Hematopoietic multipotent progenitor cell treated with erythropoietin and hydrocortisone succinate and interleukin-3 and kit ligand, for 4 days (in vitro differentiated cells): Measurements from ENCODE around the gene IMMP1L.
A peak's percentile ranks its signal among the peaks of the same experiment; 100 is the strongest.

Source experiments
- DNase-seq: peaks from one replicate; pipeline ENCODE4 v3.0.0-alpha.2; 2015

IMMP1L gene

DNA sequence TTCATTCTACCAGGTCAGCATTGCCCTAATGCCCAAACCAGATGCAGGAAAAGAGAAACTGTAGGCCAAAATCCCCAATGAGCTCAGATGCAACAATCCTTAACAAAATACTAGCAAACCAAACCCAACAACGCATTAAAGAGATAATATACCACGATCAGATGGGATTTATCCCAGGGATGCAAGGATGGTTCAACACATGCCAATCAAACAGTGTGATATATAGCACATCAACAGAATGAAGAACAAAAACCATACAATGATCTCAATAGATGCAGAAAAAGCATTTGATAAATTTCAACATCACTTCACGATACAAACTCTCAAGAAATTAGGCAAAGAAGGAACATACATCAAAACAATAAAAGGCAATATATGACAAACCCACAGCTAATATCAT lies 45.0 kb downstream of the IMMP1L start:
- no peak for DNase-seq

DNA sequence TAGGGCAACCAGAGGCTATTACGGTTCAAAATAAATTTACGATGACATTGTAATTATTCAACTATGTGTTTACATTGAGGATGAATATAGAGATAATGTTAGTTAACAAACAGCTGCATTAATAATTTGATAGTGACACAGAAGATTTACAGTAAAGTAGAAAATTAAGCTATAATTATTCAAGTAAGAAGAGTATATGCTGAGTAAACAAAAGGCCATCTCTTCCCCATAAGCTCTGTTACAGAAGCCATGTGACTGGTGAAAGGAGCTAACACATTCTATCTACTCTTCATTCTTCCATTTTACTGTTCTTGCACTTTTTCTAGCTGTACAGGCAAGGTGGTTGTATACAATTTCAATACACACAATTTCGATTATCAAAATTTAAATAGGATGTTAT lies 54.2 kb downstream of the IMMP1L start:
- DNase-seq: no peak

DNA sequence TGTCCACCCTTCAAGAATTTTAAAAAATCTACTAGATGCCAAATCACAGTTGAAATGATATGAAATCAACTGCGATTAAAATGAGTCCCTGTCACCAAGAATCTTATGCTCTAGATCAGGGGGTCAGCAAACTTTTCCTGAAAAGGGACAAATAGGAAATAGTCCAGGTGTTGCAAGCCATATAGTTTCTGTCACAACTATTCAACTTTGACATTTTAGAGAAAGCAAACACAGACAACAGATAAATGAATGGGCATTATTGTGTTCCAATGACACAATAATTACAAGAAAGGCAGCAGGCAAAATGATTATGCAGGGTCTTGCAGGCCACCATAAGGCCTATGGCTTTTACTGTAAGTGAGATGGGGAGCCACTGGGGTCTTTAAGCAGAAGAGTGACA lies 58.6 kb downstream of the IMMP1L start:
- no peak for DNase-seq

DNA sequence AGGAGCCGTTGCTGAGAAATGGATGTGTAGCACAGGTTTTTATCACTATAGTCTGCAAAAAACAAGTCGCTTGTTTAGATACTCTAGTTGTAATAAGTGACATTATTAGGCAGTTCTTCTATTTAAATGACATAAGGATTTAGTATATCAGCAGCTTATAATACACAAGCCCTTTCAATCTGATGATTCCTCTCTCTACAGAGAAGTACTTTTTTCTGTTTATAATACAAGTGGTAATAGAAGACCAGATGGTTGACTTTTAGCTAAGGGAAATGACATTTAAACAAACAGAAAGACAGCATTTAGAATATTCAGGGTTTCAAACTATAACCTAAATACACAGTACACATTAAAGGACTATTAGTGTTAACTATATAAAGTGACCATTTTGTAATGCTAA lies 60.4 kb downstream of the IMMP1L start:
- DNase-seq: no peak

DNA sequence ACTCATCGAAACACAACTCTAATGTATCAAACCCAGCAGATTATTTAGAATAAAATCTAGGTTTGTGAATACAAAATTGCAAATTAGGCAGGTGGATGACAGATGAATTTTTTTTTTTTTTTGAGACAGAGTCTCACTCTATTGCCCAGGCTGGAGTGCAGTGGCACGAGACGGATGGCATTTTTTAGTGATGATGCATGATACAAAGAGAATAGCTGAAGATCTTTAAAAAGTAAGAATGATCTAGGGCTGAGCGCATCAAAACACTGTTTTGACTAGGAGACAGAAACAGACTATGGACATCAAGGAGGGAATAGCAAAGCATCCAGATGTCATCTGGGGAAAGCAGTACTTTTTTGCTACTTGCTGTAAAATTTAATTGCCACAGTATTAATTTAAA lies 63.8 kb downstream of the IMMP1L start:
- DNase-seq: no peak

DNA sequence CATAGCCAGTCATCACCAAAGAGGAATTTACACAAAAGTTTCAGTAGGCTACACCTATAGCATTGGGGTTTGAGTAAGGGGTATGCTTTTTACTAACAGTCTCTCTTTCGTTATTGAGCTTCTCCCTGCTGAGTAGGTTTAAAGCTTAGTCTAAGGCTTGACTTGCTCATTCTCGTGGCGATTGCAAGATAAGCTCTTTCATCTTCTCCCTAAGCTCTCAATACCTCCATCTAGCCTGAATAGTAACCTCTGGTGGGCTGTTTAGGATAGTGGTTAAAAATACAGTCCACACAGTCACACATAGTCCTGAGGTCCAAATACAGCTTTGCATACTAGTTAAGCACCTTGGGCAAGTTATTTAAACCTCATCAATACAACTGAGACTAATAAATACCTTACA lies 65.6 kb downstream of the IMMP1L start:
- no peak for DNase-seq

DNA sequence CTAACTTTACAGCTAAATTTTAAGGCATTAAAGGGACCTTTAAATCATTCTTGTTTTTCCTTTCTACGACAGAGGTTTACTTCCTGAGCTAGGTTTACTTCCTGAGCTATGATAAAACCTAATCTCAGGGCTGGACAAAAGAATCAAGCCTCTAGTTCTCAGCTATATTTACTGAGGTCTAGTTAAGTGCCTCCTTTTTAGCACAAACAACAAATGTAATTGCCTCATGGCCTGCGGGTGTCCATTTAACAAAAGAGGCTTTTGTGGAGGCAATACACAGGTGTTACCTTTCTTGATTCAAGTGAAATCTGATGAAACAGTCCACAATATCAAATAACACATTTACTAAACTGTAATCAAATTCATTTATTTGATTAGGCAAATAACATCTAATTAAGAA lies 67.3 kb downstream of the IMMP1L start:
- DNase-seq: no peak

DNA sequence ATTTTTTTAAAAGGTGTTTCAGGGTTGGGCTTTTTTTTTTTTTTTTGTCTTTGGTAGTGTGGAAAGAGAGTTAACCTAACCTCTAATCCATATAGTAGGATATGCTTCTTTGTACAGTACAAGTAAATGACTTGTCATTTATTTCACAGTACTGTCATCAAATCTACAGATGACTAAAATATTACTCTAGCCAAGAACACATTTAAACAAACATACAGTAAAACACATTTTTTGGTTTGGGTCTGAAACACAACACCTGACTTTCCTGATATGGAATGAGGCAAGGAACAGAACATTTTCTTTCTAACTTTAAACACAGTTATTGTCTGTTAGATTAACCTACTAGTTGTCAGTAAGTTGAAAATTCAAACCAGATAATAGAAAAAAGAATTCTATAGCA lies 68.1 kb downstream of the IMMP1L start:
- no peak for DNase-seq

DNA sequence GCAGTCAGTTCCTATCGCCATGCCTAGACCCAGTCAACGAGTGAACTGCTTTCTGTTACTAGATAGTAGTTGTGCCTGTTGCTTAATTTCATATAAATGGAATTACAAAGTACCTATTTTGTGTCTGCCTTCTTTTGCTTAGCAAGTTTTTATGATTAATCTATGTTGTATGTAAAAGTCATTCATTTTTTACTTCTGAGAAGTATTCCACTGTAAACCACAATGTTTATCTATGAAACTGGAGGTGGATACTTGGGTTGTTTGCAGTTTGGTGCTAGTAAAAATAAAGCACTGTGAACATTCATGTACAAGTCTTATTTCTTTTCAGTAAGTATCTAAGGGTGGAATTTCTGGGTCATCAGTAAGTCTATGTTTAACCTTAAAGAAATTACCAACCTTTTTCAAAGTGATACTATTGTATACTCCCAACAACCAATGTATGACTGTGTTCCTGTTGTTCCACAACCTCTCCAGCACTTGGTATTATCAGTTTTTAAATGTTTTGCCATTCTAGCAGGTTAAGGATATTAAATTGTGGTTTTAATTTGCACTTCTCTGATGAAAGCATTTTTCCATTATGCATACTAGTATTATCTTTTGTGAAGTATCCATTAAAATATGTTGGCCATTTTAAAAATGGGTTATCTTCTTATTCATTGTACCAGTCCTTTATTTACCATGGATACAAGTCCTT lies 71.5 kb downstream of the IMMP1L start:
- DNase-seq: no peak

DNA sequence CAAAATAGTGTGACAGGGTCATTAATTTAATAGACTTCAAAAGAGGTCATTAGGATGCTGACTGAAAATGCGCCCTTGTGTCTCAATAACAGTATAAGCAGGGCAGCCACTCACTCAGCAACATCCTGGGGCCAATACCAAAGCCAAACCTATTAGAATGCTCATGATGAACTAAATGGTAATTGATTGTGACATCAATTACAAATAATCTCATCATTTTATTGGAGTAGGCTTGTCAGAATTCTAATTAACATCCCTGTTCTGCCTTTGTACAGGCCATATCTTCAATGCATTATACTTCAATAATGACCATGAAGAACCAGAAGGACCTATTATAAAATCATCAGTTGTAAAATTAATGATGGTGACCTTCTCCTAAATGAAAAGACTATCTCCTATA lies 75.6 kb downstream of the IMMP1L start:
- no peak for DNase-seq

DNA sequence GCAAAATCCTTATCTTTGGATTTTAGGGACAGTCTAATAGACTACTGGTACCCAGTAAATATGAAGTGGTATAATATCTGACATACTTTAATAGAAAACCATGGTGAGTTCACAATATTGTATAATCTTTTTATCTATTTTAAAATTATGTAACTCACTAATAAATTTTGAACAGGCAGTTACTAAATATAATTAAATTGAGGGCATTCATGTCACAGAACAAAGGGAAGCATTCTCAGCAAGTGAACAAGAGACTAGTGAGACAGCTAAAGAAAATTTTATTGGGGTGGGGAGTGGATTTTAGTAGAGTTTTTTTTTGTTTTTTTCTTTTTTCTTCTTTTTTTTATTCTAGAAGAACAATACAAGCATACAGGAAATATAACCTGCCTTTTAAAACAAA lies 84.8 kb downstream of the IMMP1L start:
- DNase-seq: no peak

DNA sequence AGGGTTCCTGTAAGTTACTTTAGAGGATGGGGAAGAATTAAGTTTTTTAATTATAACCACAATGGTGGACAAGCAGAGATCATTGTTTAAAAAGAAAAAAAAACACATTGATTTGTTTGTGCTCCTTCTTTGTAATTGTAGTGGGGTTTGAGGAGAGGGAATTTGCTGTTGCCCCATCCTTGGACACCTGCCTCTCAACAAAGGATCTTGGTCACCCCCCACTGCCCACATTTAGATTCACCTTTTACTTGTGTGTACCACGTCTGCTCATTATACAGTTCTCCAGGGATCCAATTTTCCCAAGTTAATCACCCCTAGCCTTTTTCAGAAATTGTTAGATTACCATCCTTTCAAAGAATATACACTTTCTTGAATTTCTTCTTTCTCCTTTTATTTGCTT lies 86.7 kb downstream of the IMMP1L start:
- DNase-seq: no peak

DNA sequence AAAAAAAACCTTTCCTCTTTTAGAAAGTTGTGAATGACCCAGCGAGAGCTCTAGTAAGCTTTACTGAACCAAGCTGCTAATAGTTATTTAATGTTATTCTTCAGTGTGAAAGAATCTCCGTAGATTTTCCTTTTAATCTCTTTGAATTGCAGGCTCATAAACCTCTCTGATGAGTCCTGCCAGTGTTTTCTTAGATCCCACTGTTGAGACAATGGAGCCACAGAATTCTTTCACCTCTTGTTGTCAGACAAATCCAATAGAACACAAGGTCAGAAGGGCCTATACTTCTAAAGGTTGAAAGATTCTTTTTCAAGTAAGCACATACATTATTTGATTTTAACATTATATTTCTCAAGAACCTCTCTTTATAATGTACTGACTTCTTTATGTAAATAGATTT lies 87.6 kb downstream of the IMMP1L start:
- DNase-seq: no peak

DNA sequence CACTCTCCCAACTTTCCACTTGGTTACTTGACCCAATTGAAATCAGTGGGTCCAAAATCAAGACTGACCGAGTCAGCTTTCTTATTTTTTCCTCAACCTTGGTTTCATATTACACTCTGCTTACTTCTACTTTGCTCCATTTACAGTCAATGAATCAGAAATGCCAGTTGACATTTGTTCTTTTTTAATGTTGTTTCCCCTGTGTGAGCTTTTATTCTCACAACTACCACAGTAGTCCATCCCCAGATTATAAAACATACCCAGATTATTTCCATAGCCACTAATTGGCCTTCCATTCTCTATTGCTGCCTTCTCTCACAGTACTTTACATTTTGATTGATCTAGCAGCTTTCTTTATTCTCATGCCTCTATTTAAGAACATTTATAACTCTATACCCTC lies 89.8 kb downstream of the IMMP1L start:
- no peak for DNase-seq

DNA sequence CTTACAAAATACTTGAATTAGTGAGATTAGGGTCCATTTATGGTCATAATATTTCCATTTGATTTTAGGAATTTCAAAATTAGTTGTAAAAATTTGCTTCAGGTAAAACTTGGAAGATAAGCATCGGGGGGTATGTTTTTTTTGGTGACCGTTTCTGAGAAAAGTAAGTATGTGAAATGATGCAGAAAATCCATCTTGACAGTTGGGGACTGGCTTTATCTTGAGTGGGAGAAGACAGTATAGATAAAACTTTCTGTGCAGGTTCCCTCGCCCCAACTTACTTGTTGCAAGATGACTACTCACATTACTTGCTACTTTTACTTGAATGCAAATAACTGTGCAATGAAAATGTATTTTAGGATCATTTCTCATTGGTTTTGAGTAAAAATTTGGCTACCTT lies 90.3 kb downstream of the IMMP1L start:
- no peak for DNase-seq

DNA sequence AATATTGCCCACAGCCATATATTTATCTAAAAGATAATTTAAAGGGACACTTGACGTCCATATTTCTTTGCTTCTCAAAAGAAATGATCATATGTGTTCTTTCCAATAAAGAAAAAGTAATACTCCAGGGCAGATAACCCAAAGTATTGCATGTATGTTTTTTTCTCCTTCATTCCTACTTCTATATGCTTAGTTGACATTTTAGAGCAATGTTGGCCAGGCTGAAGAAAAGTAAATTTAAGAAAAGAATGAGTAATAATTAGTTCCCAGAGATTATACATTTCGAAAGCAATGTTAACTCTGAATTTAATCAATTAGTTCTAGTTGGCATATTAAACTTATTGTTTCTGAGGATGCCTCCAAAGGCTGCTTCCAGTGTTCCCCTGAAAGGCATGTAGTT lies 91.6 kb downstream of the IMMP1L start:
- no peak for DNase-seq

DNA sequence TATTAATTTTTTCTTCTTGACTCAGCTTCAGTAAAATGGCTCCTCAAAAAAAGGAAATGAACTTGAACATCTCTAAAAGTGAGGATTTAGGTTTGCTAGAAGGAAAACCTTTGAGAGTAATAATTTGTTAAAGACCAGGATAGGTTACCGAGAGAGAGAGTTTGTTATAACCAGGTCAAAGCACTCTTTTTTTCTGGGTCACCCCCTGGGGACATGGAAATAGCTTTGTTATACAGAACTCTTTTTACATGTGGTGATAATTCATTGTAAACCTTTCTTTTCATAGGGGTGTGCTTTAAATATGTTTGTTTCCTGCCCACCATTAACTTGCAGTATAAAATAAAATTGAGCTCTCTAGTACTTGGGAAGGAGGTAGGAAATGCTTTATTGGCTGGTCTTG lies 92.1 kb downstream of the IMMP1L start:
- DNase-seq: no peak

DNA sequence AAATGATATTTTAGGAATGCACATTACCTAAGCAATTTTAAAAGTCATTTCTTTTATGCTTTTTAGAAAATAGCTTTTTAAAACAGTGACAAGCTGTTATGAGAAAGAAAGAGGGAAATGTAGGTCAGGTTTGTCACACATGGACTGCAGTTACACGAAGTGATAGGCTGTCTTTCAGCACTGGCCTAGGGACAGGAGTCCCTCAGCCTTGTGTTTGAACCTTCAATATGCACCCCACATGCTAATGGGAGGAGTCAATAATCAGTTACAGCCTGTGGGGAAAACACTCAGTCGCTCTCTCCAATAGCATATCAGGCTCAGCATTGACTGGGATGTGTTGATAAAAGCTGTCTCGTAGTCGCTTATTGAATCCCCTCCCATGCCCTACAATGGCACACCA lies 94.0 kb downstream of the IMMP1L start:
- no peak for DNase-seq

DNA sequence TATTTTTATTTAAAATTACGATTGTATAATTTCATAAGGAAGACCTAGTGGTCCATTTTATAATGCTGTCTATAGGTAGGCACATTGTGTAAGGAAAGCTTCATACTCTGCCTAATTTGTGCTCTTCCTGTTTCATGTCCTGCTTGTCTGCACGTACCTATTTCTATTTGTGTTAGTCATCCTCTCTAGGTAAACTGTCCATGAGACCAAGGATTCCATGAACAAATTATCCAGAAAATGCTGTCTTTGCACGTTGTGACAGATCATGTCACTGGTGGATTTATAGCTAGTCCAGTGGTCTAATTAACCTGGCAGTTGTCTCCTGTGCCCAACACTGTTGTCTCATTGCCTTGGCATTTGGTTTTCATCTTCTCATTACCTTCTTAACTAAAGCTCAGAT lies 95.1 kb downstream of the IMMP1L start:
- no peak for DNase-seq

DNA sequence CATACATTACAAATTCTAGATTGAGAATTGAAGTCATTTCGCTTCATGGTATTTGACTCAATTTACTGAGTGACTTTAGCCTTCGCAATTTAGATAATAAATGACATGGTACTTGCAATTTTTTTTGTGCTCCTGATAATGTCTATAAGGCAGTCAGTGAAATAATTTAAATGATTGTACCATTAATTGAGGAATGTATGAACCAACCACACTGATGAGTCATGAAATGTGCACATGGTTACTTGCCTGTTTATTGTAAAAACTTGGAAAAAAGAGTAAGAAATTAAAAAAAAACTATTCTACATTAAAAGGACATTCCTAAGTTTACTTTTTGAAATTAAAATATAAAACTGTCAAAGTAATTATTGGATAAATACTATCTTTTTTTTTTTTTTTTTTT lies 96.5 kb downstream of the IMMP1L start:
- DNase-seq: no peak

DNA sequence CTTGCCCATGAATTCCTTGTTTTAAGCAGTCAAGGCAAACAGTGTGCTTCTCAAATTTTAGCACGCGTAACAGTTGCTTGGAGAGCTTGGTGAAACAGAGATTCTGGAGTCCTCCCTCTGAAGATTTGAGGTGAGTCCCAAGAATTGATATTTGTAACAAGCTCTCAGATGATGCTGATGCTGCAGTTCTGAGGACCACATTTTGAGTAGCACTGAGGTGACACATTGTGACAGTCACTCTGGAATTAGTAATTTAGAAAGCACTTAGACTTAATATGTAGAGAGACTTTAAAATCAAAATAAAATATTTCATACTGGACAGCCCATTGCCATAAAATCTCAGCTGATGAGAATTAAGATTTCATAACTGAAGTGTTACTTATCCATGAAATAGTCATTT lies 101.2 kb downstream of the IMMP1L start:
- no peak for DNase-seq

DNA sequence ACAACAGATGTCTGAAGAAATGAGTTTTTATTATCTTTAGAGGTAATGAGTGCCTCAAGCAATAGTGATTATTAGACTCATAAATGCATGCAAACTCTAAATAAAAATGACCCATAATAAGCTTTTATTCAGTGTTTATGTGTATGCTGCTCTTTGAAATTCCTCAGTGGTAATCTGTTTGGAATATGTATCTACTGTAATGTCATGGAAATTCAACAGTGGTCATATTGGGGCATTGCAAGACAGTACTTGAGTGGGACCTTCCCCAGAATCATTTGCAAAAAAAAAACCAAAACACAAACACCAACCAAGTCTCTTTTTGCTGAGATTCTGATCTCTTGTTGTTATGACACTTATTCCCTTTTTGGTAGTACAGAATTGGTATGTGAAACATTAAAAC lies 104.8 kb downstream of the IMMP1L start:
- no peak for DNase-seq

DNA sequence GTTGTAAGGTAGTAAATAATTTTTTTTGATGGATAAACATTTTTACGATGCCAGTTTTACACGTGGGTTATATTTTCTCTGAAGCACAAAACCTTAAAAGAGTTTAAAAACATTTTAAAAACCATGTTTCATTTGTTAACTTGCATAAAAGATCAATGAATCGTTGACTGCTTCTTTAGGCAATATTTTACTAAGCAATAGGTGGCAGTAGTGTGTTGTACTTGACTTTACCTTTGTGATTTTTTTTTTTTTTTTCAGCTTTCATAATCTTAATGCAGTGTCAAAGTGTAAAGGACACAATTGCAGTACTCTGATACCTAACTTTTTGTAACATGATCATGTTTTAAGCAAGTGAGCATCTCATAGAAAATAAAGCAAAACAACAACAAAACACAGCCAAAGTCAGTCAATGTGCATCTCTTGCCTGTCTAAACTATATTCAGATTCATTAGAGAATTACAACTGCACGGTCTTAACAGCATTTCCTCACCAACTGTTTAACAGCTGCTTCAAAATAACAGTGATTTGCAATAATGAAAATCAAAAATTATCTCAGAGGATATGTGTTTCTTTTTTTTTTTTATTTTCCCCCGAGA lies 112.1 kb downstream of the IMMP1L start:
- peak; percentile 67 for DNase-seq

DNA sequence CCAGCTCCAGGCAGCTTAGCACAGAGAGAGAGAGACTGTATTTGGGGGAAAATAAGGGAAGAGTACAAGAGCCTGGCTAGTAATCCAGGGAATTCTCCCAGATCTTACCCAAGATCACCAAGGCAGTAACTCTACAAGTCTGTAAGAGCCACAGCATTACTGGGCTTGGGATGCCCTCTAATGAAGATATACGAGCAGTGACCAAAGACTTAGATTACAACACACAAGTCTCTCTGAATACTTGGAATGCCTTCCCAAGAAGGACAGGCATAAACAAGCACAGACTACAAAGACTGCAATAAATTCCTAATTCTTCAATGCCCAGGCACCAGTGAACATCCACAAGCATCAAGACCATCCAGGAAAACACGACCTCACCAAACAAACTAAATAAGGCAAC lies 122.0 kb downstream of the IMMP1L start:
- no peak for DNase-seq

DNA sequence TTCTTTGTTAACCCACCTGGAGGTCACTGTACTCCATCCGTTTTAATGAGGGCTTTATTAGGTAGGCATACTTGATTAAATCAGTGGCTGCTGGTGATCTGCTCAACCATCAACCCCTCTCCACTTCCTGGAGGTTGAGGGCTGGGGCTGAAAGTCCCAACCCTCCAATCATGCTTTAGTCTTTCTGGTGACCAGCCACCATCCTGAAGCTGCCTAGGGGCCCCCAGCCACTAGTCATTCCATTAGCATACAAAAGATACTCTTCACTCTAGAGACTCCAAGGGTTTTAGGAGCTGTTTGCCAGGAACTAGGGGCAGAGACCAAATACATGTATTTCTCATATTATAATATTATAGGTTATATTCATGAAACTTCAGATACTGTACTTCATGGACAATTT lies 126.3 kb downstream of the IMMP1L start:
- no peak for DNase-seq
